OCI-M1 (cell line): ENCODE measurements around the gene HEBP1.

Experiments
- DNase-seq: peaks from one replicate; lab custom pipeline; 2025; lab: John Stamatoyannopoulos, UW

The HEBP1 gene

DNA sequence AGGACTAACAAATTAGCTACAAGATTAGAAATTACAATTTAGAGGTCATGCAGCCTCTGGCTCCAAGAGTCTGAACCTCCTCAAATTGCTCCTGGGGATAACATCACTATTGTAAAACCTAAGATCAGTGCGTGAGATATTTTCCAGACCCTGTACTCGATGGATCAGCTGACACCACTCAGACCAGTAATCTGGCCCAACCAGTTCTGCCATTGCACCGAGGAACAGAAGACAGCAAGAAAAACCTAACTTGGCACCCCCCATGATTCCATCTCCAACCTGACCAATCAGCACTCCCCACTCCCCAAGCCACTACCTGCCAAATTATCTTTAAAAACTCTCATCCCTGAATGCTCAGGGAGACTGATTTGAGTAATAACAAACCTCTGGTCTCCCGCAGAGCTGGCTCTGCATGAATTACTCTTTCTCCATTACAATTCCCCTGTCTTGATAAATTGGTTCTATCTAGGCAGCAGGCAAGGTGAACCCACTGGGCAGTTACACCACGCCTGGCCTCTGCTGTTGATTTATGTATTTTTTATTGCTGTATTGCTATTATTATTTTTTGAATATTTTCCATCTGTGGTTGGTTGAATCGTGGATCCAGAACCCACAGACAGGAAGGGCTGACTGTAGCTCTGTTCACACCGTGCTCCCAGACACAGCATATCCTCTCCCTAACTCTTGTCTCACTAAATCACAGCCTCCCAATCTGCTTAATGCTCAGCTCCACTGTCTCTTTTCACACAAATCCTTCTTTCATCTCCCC lies 9.2 kb downstream of the HEBP1 start:
- no peak for DNase-seq

DNA sequence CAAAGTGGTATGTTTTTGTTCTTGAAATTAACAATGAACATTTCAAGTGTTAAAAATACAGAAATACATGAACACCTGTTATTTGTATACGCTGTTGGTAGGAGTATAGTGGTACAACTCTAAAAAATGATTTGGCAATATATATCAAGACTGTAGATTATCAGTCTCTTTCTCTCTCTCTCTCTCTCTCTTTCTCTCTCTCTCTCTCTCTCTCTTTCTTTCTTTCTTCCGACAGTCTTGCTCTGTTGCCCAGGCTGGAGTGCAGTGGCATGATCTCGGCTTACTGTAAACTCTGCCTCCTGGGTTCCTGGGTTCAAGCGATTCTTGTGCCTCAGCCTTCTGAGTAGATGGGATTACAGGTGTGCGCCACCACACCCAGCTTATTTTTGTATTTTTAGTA lies 12.6 kb downstream of the HEBP1 start:
- DNase-seq, result no peak

DNA sequence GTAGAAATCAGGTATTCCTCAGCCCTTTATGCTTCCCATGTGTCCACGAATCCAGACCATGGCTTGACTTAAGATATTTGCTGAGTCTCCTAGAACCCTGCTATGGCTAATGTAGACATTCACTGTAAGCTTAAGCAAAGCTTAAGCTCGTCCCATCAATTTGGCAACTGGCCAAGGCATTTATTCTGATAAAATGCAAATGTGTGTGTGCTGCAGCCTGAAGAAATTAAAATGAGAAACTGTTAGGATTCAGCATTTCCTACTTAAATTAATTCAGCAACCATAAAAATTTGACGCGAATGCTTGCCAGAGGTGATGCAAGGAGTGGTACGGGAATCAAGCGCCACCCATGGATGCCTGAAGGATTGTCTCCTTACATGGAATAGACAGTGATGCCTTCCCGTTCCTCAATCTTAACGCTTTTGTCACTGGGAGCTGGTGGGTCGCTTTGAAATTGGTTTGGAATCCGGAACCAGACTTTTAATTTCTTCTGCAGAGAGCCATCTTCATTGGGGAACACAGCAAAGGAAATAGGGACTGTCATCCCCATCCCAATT lies 13.2 kb downstream of the HEBP1 start:
- DNase-seq, result peak; percentile 7

DNA sequence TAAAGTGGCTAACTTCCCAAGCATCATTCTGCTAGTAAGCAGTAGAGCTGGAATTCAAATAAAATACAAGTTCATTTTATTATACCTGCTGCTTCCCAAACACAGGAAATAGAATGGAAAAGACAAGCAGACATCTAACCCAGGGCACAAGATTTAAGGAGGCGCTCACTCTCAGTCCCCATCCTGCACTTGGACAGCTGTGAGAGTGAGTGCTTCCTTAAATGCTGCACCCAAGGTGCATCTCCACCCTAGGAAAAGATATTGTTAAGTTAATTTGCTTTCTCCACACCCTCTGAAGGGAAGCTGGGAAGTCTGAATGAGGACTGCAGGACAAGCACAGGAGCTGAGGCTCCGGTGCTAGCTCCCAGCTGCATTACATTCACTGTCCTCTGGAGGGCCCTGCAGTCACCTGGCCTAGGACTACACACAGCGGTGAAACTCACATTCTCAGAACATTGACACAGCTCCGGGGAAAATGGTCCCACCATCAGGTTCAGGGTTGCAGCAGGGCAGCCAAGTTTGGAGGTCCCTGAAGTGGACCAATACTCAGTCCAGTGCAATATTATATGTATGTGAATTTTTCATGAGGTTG lies 14.2 kb downstream of the HEBP1 start:
- DNase-seq, result peak; percentile 36

GRCh38 chr12:12984149-12984548 lies 15.9 kb downstream of the HEBP1 start:
- DNase-seq, result no peak

- DNase-seq, result peak; percentile 60
These were observed 16.5 kb downstream of the HEBP1 start for GRCh38 chr12:12983420-12984035.

- DNase-seq, result no peak
These were observed 17.7 kb downstream of the HEBP1 start for GRCh38 chr12:12982331-12982730.

DNA sequence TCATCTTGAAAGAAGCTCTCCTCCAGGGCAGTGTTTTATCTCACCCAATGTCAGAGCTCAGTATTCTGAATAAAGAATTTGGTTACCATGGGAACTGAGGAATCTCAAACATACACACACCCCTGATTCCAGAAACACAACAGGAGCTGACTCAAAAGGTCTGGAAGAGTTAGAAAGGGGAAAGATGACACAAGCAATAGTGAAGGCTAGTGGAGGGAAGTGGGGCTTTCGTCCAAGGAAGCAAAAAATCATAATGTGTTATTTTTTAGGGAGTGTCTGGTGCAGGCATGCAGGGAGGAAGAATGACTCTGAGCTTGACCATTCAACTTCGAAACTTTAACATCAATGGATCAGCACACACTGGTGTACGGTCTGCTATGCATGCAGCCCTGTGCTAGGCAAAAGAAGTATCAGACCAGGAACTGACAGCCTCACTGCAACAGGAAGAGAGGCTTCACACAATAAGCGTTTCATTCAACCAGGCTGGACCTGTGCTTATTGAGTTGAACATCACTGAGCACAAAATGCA lies 20.3 kb downstream of the HEBP1 start:
- DNase-seq, result no peak

DNA sequence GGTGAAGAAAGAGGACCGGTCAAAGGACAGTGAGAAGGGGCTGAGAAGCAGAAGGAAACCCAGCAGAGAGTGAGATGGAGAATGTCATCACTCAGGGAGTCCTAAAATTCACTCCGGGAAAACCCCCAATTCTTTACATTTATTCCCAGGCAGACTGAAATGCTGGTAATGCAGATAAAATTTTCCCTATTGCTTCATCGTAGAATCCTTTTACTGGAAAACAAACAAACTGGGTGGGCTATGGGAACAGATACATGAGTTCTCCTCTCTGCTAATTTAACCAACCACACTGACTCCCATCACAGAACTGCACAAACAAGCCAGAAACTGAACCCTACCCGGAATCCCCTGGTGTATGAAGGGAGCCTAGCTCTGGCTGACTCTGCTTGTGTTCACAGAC lies 20.9 kb downstream of the HEBP1 start:
- DNase-seq, result no peak

GRCh38 chr12:12977231-12977630 lies 22.8 kb downstream of the HEBP1 start:
- no peak for DNase-seq

GRCh38 chr12:12976366-12976765 lies 23.7 kb downstream of the HEBP1 start:
- no peak for DNase-seq

GRCh38 chr12:12975322-12976077 lies 24.6 kb downstream of the HEBP1 start:
- DNase-seq, result peak; percentile 70

- DNase-seq, result no peak
These were observed 25.9 kb downstream of the HEBP1 start for GRCh38 chr12:12974211-12974610.

DNA sequence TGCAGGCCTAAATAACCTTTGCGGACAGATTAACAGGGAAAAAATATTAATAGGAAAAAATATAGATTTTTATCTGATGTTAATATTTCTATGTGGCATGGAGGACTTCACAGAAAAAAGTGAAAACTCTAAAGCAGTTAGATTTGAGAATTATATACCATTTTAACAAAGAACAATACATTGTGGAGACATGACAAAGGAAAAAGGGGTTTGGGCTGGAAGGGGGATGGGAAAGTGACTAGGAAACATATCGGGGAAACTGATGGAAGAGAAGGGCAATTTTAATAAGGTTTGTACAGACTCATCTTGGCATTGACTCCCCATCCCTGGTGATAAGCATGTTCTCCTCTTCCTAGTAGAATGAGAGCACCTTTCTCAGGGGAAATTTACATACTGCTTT lies 27.0 kb downstream of the HEBP1 start:
- no peak for DNase-seq

GRCh38 chr12:12965836-12966235 lies 34.2 kb downstream of the HEBP1 start:
- no peak for DNase-seq

DNA sequence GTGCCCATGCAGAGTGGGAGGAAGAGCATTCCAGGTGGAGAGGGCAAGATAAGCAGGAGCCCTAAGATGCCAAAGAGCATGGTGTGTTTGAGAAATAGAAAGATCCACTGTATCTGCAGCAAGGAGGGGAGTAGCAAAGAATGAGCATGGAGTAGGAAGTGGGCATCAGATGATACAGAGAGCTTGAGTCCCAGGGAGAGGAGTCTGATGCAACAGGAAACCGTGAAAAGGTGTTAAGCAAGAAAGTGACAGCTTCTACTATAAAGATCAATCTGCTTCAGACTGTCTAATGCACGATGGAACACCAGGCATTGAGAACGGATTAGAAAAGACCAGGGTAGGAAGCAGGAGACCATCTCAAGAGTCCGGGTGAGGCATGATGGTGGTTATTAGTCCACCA lies 35.8 kb downstream of the HEBP1 start:
- peak; percentile 13 for DNase-seq

- no peak for DNase-seq
These were observed 39.3 kb downstream of the HEBP1 start for GRCh38 chr12:12960639-12961209.

DNA sequence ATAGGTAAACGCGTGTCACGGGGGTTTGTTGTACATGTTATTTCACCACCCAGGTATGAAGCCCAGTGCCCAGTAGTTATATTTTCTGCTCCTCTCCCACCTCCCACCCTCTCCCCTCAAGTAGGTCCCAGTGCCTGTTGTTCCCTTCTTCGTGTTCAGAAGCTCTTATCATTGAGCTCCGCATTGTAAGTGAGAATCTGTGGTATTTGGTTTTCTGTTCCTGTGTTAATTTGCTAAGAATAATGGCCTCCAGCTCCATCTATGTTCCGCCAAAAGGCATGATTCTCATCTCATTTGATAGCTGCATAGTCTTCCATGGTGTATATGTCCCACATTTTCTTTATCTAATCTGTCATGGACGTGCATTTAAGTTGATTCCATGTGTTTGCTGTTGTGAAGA lies 41.2 kb downstream of the HEBP1 start:
- peak; percentile 79 for DNase-seq

DNA sequence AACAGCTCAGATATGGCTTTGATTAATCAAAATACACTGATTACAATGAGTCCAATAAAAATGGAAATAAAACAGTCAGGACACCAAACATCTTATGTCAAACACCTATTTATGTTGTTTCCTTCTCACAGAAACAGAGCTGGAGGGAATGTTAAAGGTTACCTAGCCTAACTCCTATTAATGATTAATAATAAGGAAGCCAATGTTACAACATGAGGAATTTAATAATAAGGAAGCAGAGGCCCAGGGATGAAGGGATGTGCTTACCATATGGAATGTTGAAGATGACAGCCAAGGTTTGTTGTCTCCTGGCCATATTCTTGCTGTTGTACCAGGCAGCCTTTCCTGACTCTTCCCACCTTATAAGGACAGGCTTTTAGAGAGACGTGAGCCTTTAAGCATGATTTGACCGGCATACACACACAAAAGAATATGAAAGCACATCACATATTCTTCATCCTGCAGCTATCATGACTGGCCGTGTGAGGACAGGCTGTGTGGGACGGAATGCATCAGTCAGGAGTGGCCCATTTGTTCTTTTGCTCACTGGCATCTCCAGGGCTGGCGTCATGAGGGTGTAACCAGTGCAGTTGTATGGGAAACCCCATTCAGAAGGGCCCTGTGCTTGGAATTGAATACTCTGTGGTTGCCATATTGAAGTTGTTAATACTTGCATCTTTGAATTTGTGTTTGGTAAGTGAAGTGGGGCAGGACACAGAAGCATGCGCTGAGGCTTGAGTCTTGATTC lies 45.0 kb downstream of the HEBP1 start:
- DNase-seq, result no peak

DNA sequence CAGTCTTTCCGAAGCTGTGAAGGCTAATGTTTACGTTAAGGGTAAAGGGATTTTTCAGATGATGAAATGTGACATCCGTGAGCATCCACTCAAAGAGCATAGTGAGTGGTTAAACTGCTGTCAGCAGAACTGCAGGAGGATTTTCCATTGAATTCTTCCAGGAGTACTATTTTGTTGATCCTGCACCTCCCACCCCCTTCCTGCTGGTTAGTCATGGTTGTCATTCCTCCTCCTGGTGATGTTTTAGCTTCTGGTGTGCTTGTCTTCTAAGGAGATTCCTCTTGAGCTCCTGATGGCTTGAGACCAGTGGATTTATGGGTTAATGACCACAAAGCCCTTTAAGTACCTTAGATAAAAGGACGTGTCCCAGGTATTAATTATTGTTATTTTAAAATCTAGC lies 45.7 kb downstream of the HEBP1 start:
- DNase-seq, result no peak

DNA sequence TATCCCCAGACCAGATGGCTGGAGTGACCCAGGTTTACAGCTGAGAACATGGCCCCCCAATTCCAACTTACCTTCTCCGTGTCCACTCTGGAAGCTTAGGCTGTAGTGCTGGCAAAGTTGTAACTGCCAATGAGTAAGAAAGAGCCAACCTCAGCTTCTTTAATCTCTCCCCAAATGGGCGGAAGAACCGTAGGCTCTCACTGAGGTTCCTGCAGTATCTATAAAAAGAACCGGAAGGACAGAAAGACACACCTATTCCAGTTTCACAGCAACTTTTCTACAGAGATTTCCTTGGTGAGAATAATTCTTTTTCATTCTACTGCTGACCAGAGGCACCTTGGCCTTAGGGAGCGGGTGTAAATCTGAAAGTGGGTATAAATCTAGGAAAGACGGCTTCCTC lies 48.0 kb downstream of the HEBP1 start, which contains the start of gene GPRC5D:
GPRC5D (minus strand) TSS at position 135 of the 400 bp plus-strand sequence. CDS start 1,786 bp downstream, outside the sequence.
- no peak for DNase-seq
